Skin epidermis (tissue), 12 donors: ENCODE data around the gene CAMK1.

Source experiments
- H3K27ac ChIP-seq, 21 experiments: fragments of 200-600 bp; sonication (generic) in 11 of 21; one replicate each; pipeline ENCODE4 v1.5.0; 2020; ENCODE audit warnings: mild to moderate bottlenecking in 3 of 21, inconsistent platforms in 2 of 21, moderate library complexity in 2 of 21
- H3K4me3 ChIP-seq, 7 experiments: fragments of 200-600 bp; sonication (generic) in 2 of 7; one replicate each; pipeline ENCODE4 v1.5.0; 2020; ENCODE audit warnings: inconsistent platforms in 2 of 7, mild to moderate bottlenecking in 2 of 7, moderate library complexity in 1 of 7

CAMK1 gene

GRCh38 chr3:9749296-9749644, 20.5 kb downstream of the CAMK1 start:
- Histone ChIP-seq H3K4me3 (peak overlapping the region; percentile 45 to 68 (median 60)), H3K27ac (peak overlapping the region; percentile 26 to 97 (median 86))

GRCh38 chr3:9748031-9748430, 21.7 kb downstream of the CAMK1 start:
- H3K27ac ChIP-seq, result no peak overlapping the region

GRCh38 chr3:9747267-9747666, 22.5 kb downstream of the CAMK1 start:
- no peak overlapping the region for H3K4me3 ChIP-seq
- H3K27ac ChIP-seq, result no peak overlapping the region

More at GRCh38 chr3:9748031-9748430, 21.7 kb downstream of the CAMK1 start:
- no peak overlapping the region for H3K4me3 ChIP-seq

DNA sequence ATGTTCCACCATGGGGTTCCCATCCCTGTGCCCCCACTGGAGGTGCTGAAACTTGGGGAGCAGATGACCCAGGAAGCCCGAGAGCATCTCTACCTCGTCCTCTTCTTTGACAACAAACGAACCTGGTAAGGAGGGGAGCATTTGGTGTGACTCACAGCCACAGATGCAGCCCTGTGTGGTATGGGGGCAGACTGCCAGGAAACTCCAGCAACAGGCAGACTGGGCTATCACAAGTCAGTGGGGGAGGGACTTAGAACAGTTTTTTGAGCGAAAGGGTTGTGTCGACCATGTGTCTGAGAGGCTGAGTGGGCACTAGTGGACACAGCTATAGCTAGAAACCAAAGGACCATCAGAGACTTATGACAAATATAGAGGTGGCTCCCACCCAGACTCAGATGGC, 23.4 kb downstream of the CAMK1 start:
- no peak overlapping the region for H3K4me3 ChIP-seq
- no peak overlapping the region for H3K27ac ChIP-seq

- no peak overlapping the region for H3K4me3 ChIP-seq
- no peak overlapping the region for H3K27ac ChIP-seq
Measured at GRCh38 chr3:9745521-9745920, 24.2 kb downstream of the CAMK1 start.

DNA sequence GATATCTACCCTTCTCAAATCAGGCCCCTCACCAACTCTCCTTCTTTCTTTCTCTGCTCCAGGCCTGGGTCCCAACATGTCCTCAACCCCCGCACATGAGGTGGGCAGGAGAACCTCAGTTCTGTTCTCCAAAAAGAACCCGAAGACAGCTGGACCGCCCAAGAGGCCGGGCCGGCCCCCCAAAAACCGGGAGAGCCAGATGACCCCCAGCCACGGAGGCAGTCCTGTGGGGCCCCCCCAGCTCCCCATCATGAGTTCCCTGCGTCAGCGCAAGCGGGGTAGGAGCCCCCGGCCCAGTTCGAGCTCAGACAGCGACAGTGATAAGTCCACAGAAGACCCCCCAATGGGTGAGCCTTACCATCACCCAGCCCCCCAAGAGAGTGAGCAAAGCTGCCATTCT, 25.6 kb downstream of the CAMK1 start:
- Histone ChIP-seq H3K4me3 (no peak overlapping the region), H3K27ac (no peak overlapping the region)

DNA sequence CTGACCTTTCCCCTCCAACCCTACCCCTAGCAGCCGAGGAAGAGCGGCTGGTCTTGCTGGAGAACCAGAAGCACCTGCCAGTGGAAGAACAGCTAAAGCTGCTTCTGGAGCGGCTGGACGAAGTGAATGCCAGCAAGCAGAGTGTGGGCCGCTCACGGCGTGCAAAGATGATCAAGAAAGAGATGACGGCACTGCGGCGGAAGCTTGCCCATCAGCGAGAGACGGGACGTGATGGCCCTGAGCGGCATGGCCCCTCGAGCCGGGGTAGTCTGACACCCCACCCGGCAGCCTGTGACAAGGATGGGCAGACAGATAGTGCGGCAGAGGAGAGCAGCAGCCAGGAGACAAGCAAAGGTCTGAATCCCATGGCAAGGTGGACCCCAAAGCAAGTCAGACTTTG, 26.2 kb downstream of the CAMK1 start:
- Histone ChIP-seq H3K4me3 (no peak overlapping the region), H3K27ac (no peak overlapping the region)

DNA sequence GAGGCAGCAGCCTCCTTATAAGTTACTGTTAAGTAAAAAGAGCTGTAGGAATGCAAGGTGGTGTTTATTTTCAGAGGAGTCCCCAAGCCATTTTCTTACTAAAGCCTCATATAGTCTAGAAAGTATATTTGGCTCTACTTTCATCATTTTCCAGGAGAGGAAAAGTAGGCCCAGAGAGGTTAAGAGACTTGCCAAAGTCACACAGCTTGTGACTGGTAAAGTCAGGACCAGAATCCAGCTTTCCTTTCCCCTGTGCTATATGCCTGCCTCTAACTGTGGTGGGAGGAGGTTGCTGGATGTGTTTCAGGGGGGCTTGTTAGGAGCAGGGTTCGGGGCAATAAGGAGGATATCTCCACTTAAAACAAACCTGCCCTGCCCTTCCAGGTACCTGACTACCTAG, 27.2 kb downstream of the CAMK1 start:
- Histone ChIP-seq H3K4me3 (no peak overlapping the region), H3K27ac (no peak overlapping the region)

DNA sequence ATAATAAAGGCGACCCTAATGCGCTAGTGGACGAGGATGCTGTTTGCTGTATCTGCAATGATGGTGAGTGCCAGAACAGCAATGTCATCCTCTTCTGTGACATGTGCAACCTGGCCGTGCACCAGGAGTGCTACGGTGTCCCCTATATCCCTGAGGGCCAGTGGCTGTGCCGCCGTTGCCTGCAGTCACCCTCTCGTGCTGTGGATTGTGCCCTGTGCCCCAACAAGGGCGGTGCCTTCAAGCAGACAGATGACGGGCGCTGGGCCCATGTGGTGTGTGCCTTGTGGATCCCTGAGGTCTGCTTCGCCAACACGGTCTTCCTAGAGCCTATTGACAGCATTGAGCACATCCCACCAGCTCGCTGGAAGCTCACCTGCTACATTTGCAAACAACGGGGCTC, 30.6 kb downstream of the CAMK1 start:
- no peak overlapping the region for H3K27ac ChIP-seq
- no peak overlapping the region for H3K4me3 ChIP-seq

DNA sequence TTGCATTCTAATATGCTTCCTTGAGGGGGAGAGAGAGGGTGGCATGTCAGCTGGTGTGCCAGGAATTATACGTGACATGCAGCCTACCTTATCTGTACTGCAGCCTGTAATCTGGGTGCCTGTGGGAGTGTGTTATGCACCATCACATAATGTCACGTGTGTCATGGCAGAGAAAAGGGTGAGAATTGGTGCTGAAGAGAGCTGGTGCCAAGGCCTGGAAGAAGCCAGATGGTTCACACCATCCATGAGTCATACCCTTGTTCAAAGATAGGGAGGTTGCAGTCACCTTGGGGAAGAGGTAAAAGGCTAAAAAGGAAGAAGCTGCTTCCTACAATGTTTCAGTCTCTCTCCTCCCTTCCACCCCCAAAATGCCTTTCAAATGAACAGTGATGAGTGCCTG, 32.9 kb downstream of the CAMK1 start:
- Histone ChIP-seq H3K27ac (no peak overlapping the region), H3K4me3 (no peak overlapping the region)

- H3K27ac ChIP-seq, result peak overlapping the region in 18 of 21 experiments; percentile 93 to 100 (median 99)
- peak overlapping the region; percentile 70 to 100 (median 92) for H3K4me3 ChIP-seq
Measured at GRCh38 chr3:9732740-9733115, 37.0 kb downstream of the CAMK1 start.

DNA sequence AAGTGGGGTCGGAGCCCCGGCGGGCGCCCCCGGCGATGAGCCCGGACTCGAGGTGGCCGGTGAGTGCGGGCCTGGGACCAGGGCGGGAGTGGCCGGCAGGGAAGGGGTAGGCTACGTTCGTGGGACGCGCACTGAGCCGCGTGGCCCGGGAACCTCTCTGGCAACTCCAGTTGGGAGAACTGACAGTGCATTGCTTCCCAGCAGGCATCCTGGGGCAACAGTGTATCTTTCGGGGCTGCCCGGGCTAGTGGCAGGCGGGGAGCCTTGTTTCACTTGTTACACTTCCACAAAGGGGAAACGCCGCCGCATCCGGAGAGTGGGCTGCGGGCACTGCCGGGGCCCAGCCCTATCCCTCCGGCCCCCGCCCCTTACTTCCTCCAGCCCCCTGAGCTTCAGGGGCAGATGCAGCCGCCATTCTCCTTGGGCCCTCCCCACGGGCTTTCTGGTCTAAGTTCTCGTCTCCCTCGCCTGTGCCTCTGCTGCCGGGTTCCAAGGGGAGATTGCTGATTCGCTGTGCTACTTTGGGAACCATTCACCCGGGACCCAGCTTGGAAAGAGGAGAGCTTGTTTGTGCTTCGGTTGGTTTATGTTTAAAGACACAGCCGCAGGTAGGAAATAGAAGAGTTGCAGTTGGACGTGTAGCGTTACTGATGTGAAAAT, 37.5 kb downstream of the CAMK1 start:
- peak overlapping the region; percentile 93 to 100 (median 99) for H3K27ac ChIP-seq
- peak overlapping the region; percentile 70 to 100 (median 92) for H3K4me3 ChIP-seq

DNA sequence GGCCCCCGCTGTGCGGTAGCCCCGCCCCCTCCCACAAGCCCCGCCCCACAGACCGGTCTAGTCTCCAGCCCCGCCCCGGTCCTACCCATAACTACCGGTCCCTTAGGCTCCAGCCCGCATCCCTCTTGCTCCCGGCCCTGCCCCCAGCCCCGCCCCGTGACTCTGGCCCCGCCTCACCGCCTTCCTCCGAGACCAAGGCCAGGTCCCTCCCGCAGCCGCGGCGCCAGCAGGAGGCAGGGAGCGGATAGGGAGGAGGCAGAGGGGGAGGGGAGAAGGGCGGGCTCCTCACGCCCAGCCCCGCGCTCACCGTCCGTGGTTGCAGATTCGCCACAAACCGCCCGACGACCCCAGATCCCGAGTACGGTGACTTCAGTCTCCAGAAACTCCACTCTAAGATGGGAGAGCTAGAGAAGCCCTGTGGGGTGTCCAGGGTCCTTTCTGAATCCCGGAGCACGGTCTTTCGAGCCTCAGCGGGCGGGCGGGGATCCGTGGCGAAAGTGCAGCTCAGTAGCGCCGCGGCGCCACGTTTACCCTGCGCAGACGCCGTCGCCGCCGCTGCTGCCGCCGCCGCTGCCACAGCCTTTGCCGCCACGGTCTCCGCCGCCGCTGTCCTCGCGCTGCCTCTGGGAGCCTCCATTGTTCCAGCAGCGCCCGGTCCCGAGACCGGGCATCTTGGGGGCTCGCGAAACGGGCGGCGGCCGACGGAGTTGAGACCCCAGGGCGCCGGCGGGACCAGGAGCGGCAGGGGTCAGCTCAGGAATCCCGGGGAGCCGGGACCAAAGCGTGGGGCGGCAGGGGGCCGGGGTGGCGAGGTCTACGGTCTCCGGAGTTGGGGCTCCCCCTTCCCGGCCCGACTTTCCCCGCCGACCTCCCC, 38.3 kb downstream of the CAMK1 start, which contains the start of gene BRPF1:
TSS of gene BRPF1 (plus strand) at position 530 of the 874 bp plus-strand sequence. CDS start 2,406 bp downstream, outside the sequence.
- H3K27ac ChIP-seq, result peak within 1 kb of the TSS; percentile 93 to 100 (median 99)
- peak within 1 kb of the TSS; percentile 70 to 100 (median 92) for H3K4me3 ChIP-seq

GRCh38 chr3:9730657-9731205, 39.0 kb downstream of the CAMK1 start:
- Histone ChIP-seq H3K27ac (peak overlapping the region in 20 of 21 experiments; percentile 27 to 100 (median 98)), H3K4me3 (peak overlapping the region; percentile 70 to 100 (median 92))

DNA sequence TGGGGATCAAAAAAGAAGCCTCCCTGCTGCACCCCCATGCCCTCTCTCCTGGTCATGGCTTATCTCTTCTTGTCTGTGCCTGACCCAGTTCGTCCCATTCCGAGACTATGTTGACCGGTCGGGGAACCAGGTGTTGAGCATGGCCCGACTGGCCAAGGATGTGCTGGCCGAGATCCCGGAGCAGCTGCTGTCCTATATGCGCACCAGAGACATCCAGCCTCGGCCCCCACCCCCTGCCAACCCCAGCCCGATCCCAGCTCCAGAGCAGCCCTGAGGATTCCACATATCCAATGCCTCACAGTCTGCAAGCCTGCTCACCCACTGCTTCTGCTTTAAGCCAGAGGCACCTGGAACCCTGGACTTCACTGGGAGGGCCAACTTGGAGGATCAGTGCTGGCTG, 40.3 kb downstream of the CAMK1 start:
- H3K4me3 ChIP-seq, result no peak overlapping the region

GRCh38 chr3:9727743-9728142, 42.0 kb downstream of the CAMK1 start:
- Histone ChIP-seq H3K27ac (no peak overlapping the region), H3K4me3 (no peak overlapping the region)

More for the DNA sequence above, 40.3 kb downstream of the CAMK1 start:
- H3K27ac ChIP-seq, result no peak overlapping the region

GRCh38 chr3:9727041-9727595, 42.6 kb downstream of the CAMK1 start:
- H3K27ac ChIP-seq, result no peak overlapping the region
- H3K4me3 ChIP-seq, result no peak overlapping the region

- Histone ChIP-seq H3K4me3 (no peak overlapping the region), H3K27ac (no peak overlapping the region)
Measured at GRCh38 chr3:9725775-9726515, 43.8 kb downstream of the CAMK1 start.

- Histone ChIP-seq H3K4me3 (no peak overlapping the region), H3K27ac (no peak overlapping the region)
Measured at GRCh38 chr3:9721700-9722060, 48.1 kb downstream of the CAMK1 start.
